WTC11 (cell line): ENCODE data around the gene MAML3. TPM values are rescaled to one million over a fixed set of nuclear protein-coding genes. Genes with fewer than 3 reads are reported as not detected.

Source experiments
- ATAC-seq: fragments of 200-7000 bp; cut with Tn5 transposase; 2 replicates; pipeline ENCODE4 v1.10.0; 2021; ENCODE audit warnings: mild to moderate bottlenecking, moderate library complexity
- CTCF ChIA-PET: fragments of 300-600 bp; sonication (Branson Sonifier 250); formaldehyde crosslinking; loops from one replicate; lab custom pipeline; 2021; ENCODE audit warnings: antibody characterized with exemption; lab: Charles Lee
- POLR2A ChIA-PET: fragments of 350-600 bp; sonication (Branson Sonifier 250); formaldehyde crosslinking; loops from one replicate; lab custom pipeline; 2021; ENCODE audit warnings: antibody characterized with exemption; lab: Charles Lee
- DNase-seq: peaks from one replicate; pipeline ENCODE4 v3.0.0; 2021; ENCODE audit warnings: low spot score
- H3K27ac Mint-ChIP-seq: 2 replicates; pipeline ENCODE4 v1.8.0; 2021; ENCODE audit warnings: mixed read lengths
- H3K27me3 Mint-ChIP-seq: 2 replicates; pipeline ENCODE4 v1.8.0; 2021; ENCODE audit warnings: low read depth, mild to moderate bottlenecking, moderate library complexity, mixed read lengths
- H3K36me3 Mint-ChIP-seq: 2 replicates; pipeline ENCODE4 v1.8.0; 2021; ENCODE audit warnings: mixed read lengths
- H3K4me1 Mint-ChIP-seq: 2 replicates; pipeline ENCODE4 v1.8.0; 2022; ENCODE audit warnings: mixed read lengths
- H3K4me3 Mint-ChIP-seq: 2 replicates; pipeline ENCODE4 v1.8.0; 2021; ENCODE audit warnings: mild to moderate bottlenecking, moderate library complexity, mixed read lengths
- H3K9me3 Mint-ChIP-seq: 2 replicates; pipeline ENCODE4 v1.8.0; 2021; ENCODE audit warnings: mixed read lengths
- AR ChIP-seq: fragments of 250-450 bp; sonication (Bioruptor Pico); IDR thresholded peaks from 2 replicates; pipeline ENCODE4 v1.9.0; 2021; ENCODE audit warnings: mild to moderate bottlenecking
- ELF4 ChIP-seq: sonication (generic); formaldehyde crosslinking; IDR thresholded peaks from 2 replicates; pipeline ENCODE4 v1.8.1; 2022; ENCODE audit warnings: low read depth, mild to moderate bottlenecking, moderate library complexity, missing genetic modification reagents
- ERG ChIP-seq: fragments of 250-450 bp; sonication (Bioruptor Pico); IDR thresholded peaks from 2 replicates; pipeline ENCODE4 v1.8.0; 2021; ENCODE audit warnings: mild to moderate bottlenecking
- FOXP1 ChIP-seq: sonication (generic); formaldehyde crosslinking; IDR thresholded peaks from 2 replicates; pipeline ENCODE4 v1.8.0; 2022; ENCODE audit warnings: missing genetic modification reagents, mild to moderate bottlenecking, moderate library complexity, borderline replicate concordance
- GTF2I ChIP-seq: fragments of 250-450 bp; sonication (Bioruptor Pico); conservative IDR thresholded peaks from 2 replicates; pipeline ENCODE4 v1.4.0; 2021; ENCODE audit warnings: mild to moderate bottlenecking
- HMGA2 ChIP-seq: fragments of 250-450 bp; sonication (Bioruptor Pico); IDR thresholded peaks from 2 replicates; pipeline ENCODE4 v1.4.0; 2021; ENCODE audit warnings: mild to moderate bottlenecking, moderate library complexity
- JAZF1 ChIP-seq: fragments of 250-450 bp; sonication (Bioruptor Pico); IDR thresholded peaks from 2 replicates; pipeline ENCODE4 v1.9.0; 2021; ENCODE audit warnings: moderate library complexity, mild to moderate bottlenecking, inconsistent platforms
- NR2C2 ChIP-seq: sonication (generic); formaldehyde crosslinking; IDR thresholded peaks from 2 replicates; pipeline ENCODE4 v1.8.0; 2022; ENCODE audit warnings: mild to moderate bottlenecking, missing genetic modification reagents
- RELA ChIP-seq: sonication (generic); formaldehyde crosslinking; IDR thresholded peaks from 2 replicates; pipeline ENCODE4 v1.8.1; 2022; ENCODE audit warnings: missing genetic modification reagents, mild to moderate bottlenecking, borderline replicate concordance
- SMAD3 ChIP-seq: sonication (generic); formaldehyde crosslinking; IDR thresholded peaks from 2 replicates; pipeline ENCODE4 v1.8.0; 2022; ENCODE audit warnings: missing genetic modification reagents, mild to moderate bottlenecking, borderline replicate concordance
- TEAD4 ChIP-seq: sonication (generic); formaldehyde crosslinking; IDR thresholded peaks from 2 replicates; pipeline ENCODE4 v1.8.0; 2022; ENCODE audit warnings: mild to moderate bottlenecking, missing genetic modification reagents
- ZBTB21 ChIP-seq: sonication (generic); formaldehyde crosslinking; IDR thresholded peaks from 2 replicates; pipeline ENCODE4 v1.8.1; 2023; ENCODE audit warnings: mild to moderate bottlenecking, missing genetic modification reagents, borderline replicate concordance
- ZNF138 ChIP-seq: sonication (generic); formaldehyde crosslinking; conservative IDR thresholded peaks from 2 replicates; pipeline ENCODE4 v1.8.1; 2022; ENCODE audit warnings: mild to moderate bottlenecking, moderate library complexity, missing genetic modification reagents
- ZNF263 ChIP-seq: sonication (generic); formaldehyde crosslinking; IDR thresholded peaks from 2 replicates; pipeline ENCODE4 v1.8.1; 2022; ENCODE audit warnings: low read depth, mild to moderate bottlenecking, moderate library complexity, missing genetic modification reagents
- ZNF416 ChIP-seq: fragments of 250-450 bp; sonication (Bioruptor Pico); IDR thresholded peaks from 2 replicates; pipeline ENCODE4 v1.9.0; 2021; ENCODE audit warnings: mild to moderate bottlenecking, inconsistent platforms
- ZNF512 ChIP-seq: sonication (generic); formaldehyde crosslinking; IDR thresholded peaks from 2 replicates; pipeline ENCODE4 v1.8.1; 2022; ENCODE audit warnings: missing genetic modification reagents, borderline replicate concordance
- total RNA-seq: library from RNA; stranded (reverse); gene quantifications from 3 replicates; pipeline ENCODE4 v1.2.3, GENCODE V29; 2021
- TF ChIP-seq, protein P1 (sequence below): sonication (generic); formaldehyde crosslinking; IDR thresholded peaks from 2 replicates; pipeline ENCODE4 v1.8.0; 2022; ENCODE audit warnings: mild to moderate bottlenecking, missing genetic modification reagents
- TF ChIP-seq, protein P2 (sequence below): fragments of 200-600 bp; IDR thresholded peaks from 2 replicates; pipeline ENCODE4 v1.8.0; 2022; ENCODE audit warnings: antibody characterized with exemption
- TF ChIP-seq, protein P3 (sequence below): sonication (generic); formaldehyde crosslinking; IDR thresholded peaks from 2 replicates; pipeline ENCODE4 v1.8.0; 2023; ENCODE audit warnings: mild to moderate bottlenecking, missing genetic modification reagents

MAML3 gene
- total RNA-seq, 1 experiment from 2014 or later = 7.4 TPM

DNA sequence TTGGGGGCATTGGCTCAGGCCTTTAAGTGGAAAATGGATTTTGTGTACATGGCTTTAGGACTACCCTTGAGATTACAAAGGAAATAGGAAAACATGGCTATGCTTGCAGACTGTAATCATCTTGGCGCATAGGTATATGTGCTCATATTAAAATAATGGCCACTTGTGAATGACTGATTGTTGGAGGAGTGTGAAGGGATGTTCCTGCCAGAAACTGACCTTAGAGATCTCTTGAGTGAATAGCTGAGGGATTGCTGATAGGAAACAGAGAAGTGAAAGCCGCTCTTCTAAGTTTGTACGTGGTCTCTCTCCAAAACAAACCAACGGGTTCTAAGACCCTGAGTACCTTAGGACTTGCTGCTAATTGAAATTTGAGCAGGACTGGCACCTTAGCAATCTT, 302.3 kb downstream of the MAML3 start (continued):
- no peak for TF ChIP-seq ZNF512 (CRISPR knock-in tag)

DNA sequence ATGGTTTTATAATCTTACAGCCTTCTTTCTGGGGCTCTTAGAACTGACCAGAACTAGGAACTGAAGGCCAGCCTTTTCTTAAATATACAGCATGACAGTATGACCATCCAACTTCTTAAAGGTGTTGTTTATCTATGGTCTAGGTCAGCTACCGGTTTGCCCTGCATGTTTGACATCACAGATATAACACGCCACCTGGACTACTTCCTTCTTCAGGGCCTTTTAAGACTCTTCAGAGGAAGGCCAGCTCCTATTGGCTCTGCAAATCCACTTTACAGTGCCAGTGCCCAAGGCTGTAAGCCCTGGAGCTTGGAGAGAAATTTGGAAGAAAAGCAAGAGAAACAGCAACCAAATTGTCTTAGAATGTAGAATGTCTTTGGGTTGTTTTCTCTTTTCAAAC, 302.9 kb downstream of the MAML3 start:
- CTCF ChIA-PET = no interaction called here
- DNase-seq (no peak), ATAC-seq (no peak)
- TF ChIP-seq ZNF138 (CRISPR knock-in tag) = no peak
- POLR2A ChIA-PET = no interaction called here
- H3K36me3 Mint-ChIP-seq = no peaks in the 10 kb centered on the region
- H3K27me3 Mint-ChIP-seq = no peaks in the 10 kb centered on the region
- peaks cover 89% of the 10 kb centered on the region for H3K4me1 Mint-ChIP-seq
- H3K9me3 Mint-ChIP-seq = no peaks in the 10 kb centered on the region
- H3K4me3 Mint-ChIP-seq = no peak overlapping the region
- no peak overlapping the region for H3K27ac Mint-ChIP-seq

GRCh38 chr4:139849219-139849618, 304.8 kb downstream of the MAML3 start:
- Mint-ChIP-seq H3K27ac (no peak overlapping the region), H3K4me1 (peaks cover 70% of the 10 kb centered on the region), H3K36me3 (no peaks in the 10 kb centered on the region), H3K4me3 (no peak overlapping the region), H3K27me3 (no peaks in the 10 kb centered on the region), H3K9me3 (no peaks in the 10 kb centered on the region)
- CTCF ChIA-PET = no interaction called here
- DNase-seq (no peak), ATAC-seq (no peak)
- POLR2A ChIA-PET = no interaction called here
- TF ChIP-seq HMGA2 (CRISPR knock-in tag) (no peak), ZNF263 (CRISPR knock-in tag) (no peak), SMAD3 (CRISPR knock-in tag) (no peak), ZBTB21 (CRISPR knock-in tag) (no peak), JAZF1 (no peak), AR (CRISPR knock-in tag) (no peak), FOXP1 (CRISPR knock-in tag) (no peak), NR2C2 (CRISPR knock-in tag) (no peak), ELF4 (CRISPR knock-in tag) (no peak), RELA (CRISPR knock-in tag) (no peak), ZNF416 (CRISPR knock-in tag) (no peak), ERG (CRISPR knock-in tag) (no peak), TEAD4 (no peak), GTF2I (no peak)
- TF ChIP-seq, protein P1, sequence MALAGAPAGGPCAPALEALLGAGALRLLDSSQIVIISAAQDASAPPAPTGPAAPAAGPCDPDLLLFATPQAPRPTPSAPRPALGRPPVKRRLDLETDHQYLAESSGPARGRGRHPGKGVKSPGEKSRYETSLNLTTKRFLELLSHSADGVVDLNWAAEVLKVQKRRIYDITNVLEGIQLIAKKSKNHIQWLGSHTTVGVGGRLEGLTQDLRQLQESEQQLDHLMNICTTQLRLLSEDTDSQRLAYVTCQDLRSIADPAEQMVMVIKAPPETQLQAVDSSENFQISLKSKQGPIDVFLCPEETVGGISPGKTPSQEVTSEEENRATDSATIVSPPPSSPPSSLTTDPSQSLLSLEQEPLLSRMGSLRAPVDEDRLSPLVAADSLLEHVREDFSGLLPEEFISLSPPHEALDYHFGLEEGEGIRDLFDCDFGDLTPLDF = no peak
- TF ChIP-seq, protein P2, sequence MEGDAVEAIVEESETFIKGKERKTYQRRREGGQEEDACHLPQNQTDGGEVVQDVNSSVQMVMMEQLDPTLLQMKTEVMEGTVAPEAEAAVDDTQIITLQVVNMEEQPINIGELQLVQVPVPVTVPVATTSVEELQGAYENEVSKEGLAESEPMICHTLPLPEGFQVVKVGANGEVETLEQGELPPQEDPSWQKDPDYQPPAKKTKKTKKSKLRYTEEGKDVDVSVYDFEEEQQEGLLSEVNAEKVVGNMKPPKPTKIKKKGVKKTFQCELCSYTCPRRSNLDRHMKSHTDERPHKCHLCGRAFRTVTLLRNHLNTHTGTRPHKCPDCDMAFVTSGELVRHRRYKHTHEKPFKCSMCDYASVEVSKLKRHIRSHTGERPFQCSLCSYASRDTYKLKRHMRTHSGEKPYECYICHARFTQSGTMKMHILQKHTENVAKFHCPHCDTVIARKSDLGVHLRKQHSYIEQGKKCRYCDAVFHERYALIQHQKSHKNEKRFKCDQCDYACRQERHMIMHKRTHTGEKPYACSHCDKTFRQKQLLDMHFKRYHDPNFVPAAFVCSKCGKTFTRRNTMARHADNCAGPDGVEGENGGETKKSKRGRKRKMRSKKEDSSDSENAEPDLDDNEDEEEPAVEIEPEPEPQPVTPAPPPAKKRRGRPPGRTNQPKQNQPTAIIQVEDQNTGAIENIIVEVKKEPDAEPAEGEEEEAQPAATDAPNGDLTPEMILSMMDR = no peak
- TF ChIP-seq, protein P3, sequence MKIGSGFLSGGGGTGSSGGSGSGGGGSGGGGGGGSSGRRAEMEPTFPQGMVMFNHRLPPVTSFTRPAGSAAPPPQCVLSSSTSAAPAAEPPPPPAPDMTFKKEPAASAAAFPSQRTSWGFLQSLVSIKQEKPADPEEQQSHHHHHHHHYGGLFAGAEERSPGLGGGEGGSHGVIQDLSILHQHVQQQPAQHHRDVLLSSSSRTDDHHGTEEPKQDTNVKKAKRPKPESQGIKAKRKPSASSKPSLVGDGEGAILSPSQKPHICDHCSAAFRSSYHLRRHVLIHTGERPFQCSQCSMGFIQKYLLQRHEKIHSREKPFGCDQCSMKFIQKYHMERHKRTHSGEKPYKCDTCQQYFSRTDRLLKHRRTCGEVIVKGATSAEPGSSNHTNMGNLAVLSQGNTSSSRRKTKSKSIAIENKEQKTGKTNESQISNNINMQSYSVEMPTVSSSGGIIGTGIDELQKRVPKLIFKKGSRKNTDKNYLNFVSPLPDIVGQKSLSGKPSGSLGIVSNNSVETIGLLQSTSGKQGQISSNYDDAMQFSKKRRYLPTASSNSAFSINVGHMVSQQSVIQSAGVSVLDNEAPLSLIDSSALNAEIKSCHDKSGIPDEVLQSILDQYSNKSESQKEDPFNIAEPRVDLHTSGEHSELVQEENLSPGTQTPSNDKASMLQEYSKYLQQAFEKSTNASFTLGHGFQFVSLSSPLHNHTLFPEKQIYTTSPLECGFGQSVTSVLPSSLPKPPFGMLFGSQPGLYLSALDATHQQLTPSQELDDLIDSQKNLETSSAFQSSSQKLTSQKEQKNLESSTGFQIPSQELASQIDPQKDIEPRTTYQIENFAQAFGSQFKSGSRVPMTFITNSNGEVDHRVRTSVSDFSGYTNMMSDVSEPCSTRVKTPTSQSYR (CRISPR knock-in tag) = no peak
